Neural cell (in vitro differentiated cells): ENCODE data around the gene SHROOM2.

Experiments used
- CTCF ChIP-seq: fragments of 450-650 bp; IDR thresholded peaks from 2 replicates; pipeline ENCODE4 v1.5.1; 2014; ENCODE audit warnings: antibody characterized with exemption, mild to moderate bottlenecking, moderate library complexity; ENCODE audit not compliant: poor library complexity, severe bottlenecking
- EP300 ChIP-seq: fragments of 450-650 bp; conservative IDR thresholded peaks from 2 replicates; pipeline ENCODE4 v1.6.1; 2014; ENCODE audit warnings: antibody characterized with exemption, mild to moderate bottlenecking, moderate library complexity; ENCODE audit not compliant: poor library complexity, severe bottlenecking
- SMC3 ChIP-seq: fragments of 450-650 bp; conservative IDR thresholded peaks from 2 replicates; pipeline ENCODE4 v1.6.1; 2014; ENCODE audit warnings: antibody characterized with exemption, mild to moderate bottlenecking, moderate library complexity; ENCODE audit not compliant: poor library complexity

GRCh38 chrX:9867753-9868152, 81.5 kb downstream of the SHROOM2 start:
- no peak for TF ChIP-seq CTCF
- no peak for TF ChIP-seq SMC3
- no peak for TF ChIP-seq EP300
